ENCODE measurements around the gene HSD3B7. TPM values are rescaled to one million over a fixed set of nuclear protein-coding genes. Genes with fewer than 3 reads are reported as not detected.

The HSD3B7 gene
- total RNA-seq, 1 donor = 45.6 TPM

DNA sequence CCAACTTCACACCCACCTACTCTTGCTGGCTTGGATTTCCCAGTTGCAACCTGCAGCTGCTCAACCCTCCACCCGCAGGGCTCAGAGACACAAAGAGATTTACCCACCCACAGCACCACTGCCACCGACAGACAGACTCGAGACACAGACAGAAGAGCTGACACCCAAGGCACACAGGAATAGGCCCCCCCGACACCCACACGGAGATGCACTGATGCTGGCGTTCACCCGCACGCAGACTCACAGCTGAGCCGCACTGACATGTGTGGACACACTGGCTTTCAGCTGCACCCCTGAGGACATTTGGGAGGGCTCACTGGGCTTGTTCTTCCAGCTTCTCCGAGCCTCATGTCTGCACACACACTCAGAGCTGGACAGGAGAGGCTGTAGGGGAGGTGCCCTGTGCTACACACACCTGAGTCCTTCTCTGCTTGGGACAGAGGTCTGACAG, 17.3 kb downstream of the HSD3B7 start:
- DNase-seq (ENCODE audit: insufficient read length, low spot score, missing footprints) = peak; percentile 81
- Histone ChIP-seq H3K27me3 (ENCODE audit: insufficient read depth, low read length) (no peaks in the 10 kb centered on the region), H3K9me3 (ENCODE audit: low read depth, low read length) (no peaks in the 10 kb centered on the region), H3K79me2 (ENCODE audit: insufficient read depth, low read length) (no peaks in the 10 kb centered on the region), H3K4me1 (ENCODE audit: insufficient read depth, low read length) (peaks cover 35% of the 10 kb centered on the region), H3K4me3 (ENCODE audit: insufficient read depth, low read length) (no peak overlapping the region), H2AFZ (ENCODE audit: low read length) (no peak overlapping the region), H4K20me1 (ENCODE audit: insufficient read depth, low read length) (no peaks in the 10 kb centered on the region), H3K36me3 (ENCODE audit: insufficient read depth, low read length) (no peaks in the 10 kb centered on the region), H3K27ac (ENCODE audit: low read depth, low read length) (no peak overlapping the region), H3K4me2 (ENCODE audit: insufficient read depth, low read length) (no peak overlapping the region)
- TF ChIP-seq, protein P1, sequence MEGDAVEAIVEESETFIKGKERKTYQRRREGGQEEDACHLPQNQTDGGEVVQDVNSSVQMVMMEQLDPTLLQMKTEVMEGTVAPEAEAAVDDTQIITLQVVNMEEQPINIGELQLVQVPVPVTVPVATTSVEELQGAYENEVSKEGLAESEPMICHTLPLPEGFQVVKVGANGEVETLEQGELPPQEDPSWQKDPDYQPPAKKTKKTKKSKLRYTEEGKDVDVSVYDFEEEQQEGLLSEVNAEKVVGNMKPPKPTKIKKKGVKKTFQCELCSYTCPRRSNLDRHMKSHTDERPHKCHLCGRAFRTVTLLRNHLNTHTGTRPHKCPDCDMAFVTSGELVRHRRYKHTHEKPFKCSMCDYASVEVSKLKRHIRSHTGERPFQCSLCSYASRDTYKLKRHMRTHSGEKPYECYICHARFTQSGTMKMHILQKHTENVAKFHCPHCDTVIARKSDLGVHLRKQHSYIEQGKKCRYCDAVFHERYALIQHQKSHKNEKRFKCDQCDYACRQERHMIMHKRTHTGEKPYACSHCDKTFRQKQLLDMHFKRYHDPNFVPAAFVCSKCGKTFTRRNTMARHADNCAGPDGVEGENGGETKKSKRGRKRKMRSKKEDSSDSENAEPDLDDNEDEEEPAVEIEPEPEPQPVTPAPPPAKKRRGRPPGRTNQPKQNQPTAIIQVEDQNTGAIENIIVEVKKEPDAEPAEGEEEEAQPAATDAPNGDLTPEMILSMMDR (IDR thresholded peaks at IDR 0.05; ENCODE audit: extremely low read depth, low read depth, low read length) = no peak

DNA sequence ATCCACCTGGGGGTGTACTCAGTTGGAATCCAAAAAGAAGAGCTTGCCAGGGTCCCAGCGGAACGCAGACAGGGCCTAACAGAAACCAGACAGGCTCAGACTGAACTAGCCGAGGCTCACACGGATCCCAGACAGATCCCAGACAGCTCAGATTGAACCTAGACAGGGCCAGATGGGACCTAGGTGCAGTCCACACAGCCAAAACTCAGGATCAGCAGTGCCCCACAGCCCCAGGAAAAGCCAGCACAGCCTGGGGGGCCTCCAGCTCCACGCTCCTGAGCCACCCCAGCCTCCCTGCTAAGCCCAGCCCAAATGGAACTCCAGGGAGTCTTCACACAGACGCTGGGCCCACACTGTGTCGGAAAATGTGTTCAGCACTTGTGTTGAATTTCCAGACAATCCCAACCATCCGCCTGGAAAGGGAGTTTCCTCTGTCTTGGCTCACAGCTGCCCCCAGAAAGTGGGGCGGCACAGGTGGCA, 17.9 kb downstream of the HSD3B7 start:
- H3K9me3 ChIP-seq (ENCODE audit: low read depth, low read length) = no peaks in the 10 kb centered on the region
- H3K4me2 ChIP-seq (ENCODE audit: insufficient read depth, low read length) = no peak overlapping the region
- TF ChIP-seq, protein P1 (IDR thresholded peaks at IDR 0.05; ENCODE audit: extremely low read depth, low read depth, low read length) = no peak
- H3K36me3 ChIP-seq (ENCODE audit: insufficient read depth, low read length) = no peaks in the 10 kb centered on the region
- DNase-seq (ENCODE audit: insufficient read length, low spot score, missing footprints) = peak; percentile 59
- H3K4me1 ChIP-seq (ENCODE audit: insufficient read depth, low read length) = peaks cover 32% of the 10 kb centered on the region
- H3K4me3 ChIP-seq (ENCODE audit: insufficient read depth, low read length) = no peak overlapping the region
- no peak overlapping the region for H3K27ac ChIP-seq (ENCODE audit: low read depth, low read length)
- H2AFZ ChIP-seq (ENCODE audit: low read length) = no peak overlapping the region
- no peaks in the 10 kb centered on the region for H3K79me2 ChIP-seq (ENCODE audit: insufficient read depth, low read length)
- H3K27me3 ChIP-seq (ENCODE audit: insufficient read depth, low read length) = no peaks in the 10 kb centered on the region
- H4K20me1 ChIP-seq (ENCODE audit: insufficient read depth, low read length) = no peaks in the 10 kb centered on the region

DNA sequence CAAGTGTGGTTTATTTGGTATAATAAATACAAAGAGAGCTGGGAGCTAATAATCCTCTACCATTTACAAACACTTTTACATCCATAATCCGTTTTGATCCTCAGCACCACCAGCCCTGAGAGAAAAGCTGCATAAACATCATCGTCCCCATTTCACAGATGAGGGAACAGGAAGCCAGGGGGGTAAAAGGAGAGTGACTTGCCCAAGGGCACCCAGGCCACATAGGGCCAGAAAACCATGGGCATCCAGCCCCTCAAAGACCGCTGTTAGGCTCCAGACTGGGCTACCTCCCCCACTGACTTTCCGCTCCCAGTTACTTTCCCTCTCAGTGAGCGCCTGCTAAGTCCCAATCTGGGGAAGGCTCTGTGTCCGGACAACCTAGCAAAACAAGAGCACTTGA, 18.7 kb downstream of the HSD3B7 start:
- Histone ChIP-seq H3K4me2 (ENCODE audit: insufficient read depth, low read length) (no peak overlapping the region), H3K4me3 (ENCODE audit: insufficient read depth, low read length) (no peak overlapping the region), H3K4me1 (ENCODE audit: insufficient read depth, low read length) (peaks cover 30% of the 10 kb centered on the region), H4K20me1 (ENCODE audit: insufficient read depth, low read length) (no peaks in the 10 kb centered on the region), H3K27me3 (ENCODE audit: insufficient read depth, low read length) (no peaks in the 10 kb centered on the region), H3K79me2 (ENCODE audit: insufficient read depth, low read length) (no peaks in the 10 kb centered on the region), H3K36me3 (ENCODE audit: insufficient read depth, low read length) (no peaks in the 10 kb centered on the region), H2AFZ (ENCODE audit: low read length) (no peak overlapping the region), H3K27ac (ENCODE audit: low read depth, low read length) (no peak overlapping the region), H3K9me3 (ENCODE audit: low read depth, low read length) (no peaks in the 10 kb centered on the region)
- TF ChIP-seq, protein P1 (IDR thresholded peaks at IDR 0.05; ENCODE audit: extremely low read depth, low read depth, low read length) = no peak
- peak; percentile 85 for DNase-seq (ENCODE audit: insufficient read length, low spot score, missing footprints)

DNA sequence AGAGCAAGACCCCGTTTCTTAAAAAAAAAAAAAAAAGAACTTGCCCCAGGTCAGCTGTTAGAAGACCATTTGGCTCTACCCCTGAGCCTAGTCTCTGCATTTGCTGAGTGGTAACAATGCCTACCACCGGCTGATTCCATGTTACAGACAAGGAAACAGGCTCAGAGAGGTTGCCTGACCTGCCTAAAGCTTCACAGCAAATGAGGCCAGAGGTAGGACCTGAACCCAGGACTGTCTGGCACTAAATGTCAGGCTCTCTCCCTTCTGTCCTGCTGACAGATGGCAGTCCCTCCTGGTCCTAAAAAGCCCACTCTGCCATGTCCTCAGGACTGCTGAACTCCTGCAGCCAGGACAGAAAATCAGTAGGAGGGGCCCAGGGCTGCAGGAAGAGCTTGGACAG, 19.7 kb downstream of the HSD3B7 start:
- Histone ChIP-seq H4K20me1 (ENCODE audit: insufficient read depth, low read length) (no peaks in the 10 kb centered on the region), H3K4me1 (ENCODE audit: insufficient read depth, low read length) (peaks cover 26% of the 10 kb centered on the region), H3K79me2 (ENCODE audit: insufficient read depth, low read length) (no peaks in the 10 kb centered on the region), H2AFZ (ENCODE audit: low read length) (no peak overlapping the region), H3K27ac (ENCODE audit: low read depth, low read length) (no peak overlapping the region), H3K36me3 (ENCODE audit: insufficient read depth, low read length) (no peaks in the 10 kb centered on the region), H3K4me3 (ENCODE audit: insufficient read depth, low read length) (no peak overlapping the region), H3K27me3 (ENCODE audit: insufficient read depth, low read length) (no peaks in the 10 kb centered on the region), H3K9me3 (ENCODE audit: low read depth, low read length) (no peaks in the 10 kb centered on the region), H3K4me2 (ENCODE audit: insufficient read depth, low read length) (no peak overlapping the region)
- DNase-seq (ENCODE audit: insufficient read length, low spot score, missing footprints) = peak; percentile 21
- TF ChIP-seq, protein P1 (IDR thresholded peaks at IDR 0.05; ENCODE audit: extremely low read depth, low read depth, low read length) = no peak
